ENCODE data around the gene DNAAF6.
"Not testable (repeated sequence)": the region's sequence is repeated elsewhere in the genome, so short reads cannot be mapped to it uniquely, and the experiment has no call there.

The DNAAF6 gene

DNA sequence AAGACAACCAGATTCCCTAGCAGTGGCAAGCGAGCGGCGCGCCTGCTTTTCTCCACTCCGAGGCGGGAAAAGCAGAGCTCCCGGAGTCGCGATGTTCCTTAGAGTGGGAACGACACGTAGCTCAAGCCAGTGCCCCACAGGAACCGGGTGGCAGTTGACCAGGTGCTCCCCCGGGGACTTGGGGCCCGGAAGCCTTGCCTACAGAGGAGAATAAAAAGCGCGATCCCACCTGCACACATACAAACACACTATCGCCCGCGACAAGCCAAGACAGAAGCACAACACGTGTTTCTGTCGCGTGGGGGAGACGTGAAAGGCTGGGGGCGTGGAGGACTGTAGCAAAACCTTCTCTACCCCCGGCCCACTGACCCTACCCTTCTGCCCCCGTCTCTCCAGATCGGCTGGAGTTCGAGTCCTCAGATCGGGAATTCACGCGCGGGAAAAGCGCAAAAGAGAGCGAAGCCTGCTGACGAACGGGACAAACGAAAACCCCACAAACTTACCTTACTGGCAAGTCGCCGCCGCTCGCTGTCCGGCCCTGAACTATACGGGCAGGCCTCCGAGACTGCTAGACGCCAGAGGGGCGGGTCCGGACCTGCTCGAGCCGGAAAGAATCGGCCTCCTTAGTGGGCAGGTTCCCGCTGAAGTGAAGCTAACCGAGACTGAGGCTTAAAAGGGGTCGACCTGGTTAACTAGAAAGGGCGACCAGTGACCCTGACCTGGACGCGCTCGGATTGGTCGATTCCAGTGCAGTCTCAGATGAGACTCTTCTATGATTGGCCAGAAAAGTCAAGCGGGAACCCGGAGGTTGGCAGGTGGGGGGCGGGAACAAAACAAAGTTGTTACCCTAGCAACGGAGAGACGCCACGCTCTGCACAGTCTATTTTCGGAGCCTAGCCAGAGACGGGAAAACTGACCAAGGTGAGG is at the start of gene DNAAF6, which contains the start of gene NUP62CL:
TSS of gene DNAAF6 (plus strand) at position 842 of the 927 bp plus-strand sequence. CDS start 6,265 bp downstream, outside the sequence.
TSS of gene NUP62CL (minus strand) at position 664 of the 927 bp plus-strand sequence. CDS start 31,287 bp downstream, outside the sequence.
- DNase-seq = peak; percentile 12

DNA sequence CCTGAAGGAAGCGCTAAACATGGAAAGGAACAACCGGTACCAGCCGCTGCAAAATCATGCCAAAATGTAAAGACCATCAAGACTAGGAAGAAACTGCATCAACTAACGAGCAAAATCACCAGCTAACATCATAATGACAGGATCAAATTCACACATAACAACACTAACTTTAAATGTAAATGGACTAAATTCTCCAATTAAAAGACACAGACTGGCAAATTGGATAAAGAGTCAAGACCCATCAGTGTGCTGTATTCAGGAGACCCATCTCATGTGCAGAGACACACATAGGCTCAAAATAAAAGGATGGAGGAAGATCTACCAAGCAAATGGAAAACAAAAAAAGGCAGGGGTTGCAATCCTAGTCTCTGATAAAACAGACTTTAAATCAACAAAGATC is 48.8 kb upstream of the DNAAF6 start:
- not testable (repeated sequence) for DNase-seq

DNA sequence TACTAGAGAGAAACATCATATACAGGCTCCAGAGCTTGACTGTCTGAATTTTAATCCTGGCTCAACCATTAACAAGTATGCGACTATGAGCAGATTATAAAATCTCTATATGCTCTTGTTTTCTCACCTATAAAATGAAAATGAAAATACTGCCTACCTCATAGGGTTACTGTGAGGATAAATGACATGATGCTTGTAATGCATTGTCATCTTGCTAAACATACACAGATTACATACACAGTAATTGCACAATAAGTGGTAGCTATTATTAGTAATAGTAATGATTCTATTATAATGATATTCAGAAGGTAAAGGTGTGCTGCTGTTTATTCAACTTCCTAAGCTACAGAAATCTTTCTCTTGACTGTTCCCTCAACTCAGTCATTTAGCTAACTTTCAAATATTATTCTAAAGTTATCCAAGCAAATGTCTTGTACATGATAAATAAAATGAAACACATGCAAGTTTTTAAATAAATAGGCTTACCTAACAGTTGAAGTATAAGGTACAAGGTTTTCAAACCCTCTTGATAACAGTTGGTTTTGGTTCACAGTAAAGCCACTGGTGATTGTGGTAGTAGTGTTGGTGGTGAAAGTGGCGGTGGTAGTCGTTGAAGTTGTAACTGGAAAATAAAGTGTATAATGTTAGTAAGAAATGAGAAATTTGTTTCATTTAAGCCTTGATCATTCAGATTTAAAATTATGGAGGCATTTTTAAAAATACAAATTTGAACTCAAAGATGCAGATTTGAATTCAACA is 39.1 kb upstream of the DNAAF6 start:
- DNase-seq = no peak

DNA sequence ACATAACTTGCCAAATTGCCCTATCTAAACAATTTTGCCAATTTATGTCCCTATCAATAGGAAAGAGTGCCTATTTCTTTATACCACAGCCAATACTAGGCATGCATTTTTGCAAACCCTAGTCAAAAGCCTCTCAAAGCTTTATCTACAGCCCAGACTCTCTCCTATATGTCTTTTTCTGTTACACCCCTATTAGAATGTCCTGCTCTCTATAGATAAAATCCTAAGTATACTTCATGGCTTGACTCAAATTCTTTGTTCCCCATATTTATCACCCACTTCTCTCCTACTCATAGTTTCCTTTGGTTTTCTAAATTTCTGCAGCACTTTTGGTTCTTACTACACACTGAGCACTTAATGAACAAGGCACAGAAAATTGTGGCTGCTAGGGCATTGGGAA is 38.2 kb upstream of the DNAAF6 start:
- no peak for DNase-seq

DNA sequence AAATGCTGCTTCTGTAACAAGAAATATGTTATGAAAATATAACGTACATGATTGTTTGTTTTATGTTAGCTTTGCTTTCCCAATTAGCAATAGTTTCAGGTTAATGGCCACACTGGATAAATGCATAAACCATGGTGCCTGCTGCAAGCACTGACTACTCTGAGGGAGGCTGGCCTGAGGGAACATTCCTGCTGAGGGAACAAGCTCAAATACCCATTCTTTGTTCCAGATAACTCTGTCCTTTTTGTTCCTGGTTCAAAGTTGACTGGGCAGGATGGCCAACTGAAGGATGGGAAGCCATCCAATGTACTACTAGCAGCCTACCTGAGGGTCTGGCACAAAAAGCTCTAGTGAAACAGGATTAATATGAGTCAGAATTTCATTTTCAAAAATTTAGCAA is 37.7 kb upstream of the DNAAF6 start:
- no peak for DNase-seq

DNA sequence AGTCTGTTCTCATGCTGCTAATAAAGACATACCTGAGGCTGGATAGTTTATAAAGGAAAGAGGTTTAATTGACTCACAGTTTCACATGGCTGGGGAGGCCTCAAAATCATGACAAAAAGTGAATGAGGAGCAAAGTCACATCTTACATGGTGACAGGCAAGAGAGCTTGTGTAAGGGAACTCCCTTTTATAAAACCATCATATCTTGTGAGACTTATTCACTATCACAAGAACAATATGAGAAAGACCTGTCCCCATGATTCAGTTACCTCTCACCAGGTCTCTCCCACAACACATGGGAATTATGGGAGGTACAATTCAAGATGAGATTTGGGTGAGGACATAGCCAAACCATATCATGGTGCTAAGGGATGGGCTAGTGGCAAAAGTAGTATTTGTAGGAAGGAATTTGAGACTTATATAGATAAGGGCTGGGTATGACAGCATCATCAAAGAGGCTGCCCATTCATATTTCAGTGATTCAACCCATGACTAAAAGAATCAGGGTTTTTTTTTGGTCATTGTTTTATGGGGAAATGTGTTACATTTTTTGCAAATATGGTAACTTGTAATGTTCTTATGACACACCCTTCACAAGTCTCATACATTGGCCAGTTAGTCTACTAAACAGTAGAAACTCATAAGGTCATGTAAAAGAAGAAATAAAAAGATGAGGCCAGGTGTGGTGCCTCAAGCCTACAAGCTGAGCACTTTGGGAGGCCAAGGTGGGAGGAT is 34.9 kb upstream of the DNAAF6 start:
- no peak for DNase-seq

DNA sequence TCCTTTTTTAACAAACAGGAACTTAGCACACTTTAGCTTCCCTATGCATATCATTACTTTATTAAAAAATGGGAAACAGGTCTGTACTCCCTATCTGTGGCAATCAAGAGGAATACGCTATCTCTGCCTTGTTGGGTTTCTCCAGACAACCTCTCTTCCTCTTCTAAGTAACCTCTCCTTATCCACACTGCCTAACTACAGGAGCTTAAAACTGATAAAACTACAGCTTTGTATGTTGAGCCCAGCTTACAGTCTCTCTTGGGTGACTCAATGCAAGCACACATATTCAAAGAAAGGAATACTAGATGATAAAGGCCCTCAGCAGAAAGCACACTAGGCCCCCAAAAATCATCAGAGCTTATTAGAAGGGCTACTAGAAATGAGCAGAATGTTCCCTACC is 9.1 kb upstream of the DNAAF6 start:
- no peak for DNase-seq

DNA sequence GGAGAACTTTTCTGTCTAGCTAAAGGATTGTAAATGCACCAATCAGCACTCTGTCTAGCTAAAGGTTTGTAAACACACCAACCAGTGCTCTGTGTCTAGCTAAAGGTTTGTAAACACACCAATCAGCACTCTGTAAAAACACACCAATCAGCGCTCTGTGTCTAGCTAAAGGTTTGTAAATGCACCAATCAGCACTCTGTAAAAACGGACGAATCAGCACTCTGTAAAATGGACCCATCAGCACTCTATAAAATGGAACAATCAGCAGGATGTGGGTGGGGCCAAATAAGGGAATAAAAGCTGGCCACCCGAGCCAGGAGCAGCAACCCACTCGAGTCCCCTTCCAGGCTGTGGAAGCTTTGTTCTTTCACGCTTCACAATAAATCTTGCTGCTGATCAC is 8.3 kb upstream of the DNAAF6 start:
- not testable (repeated sequence) for DNase-seq

DNA sequence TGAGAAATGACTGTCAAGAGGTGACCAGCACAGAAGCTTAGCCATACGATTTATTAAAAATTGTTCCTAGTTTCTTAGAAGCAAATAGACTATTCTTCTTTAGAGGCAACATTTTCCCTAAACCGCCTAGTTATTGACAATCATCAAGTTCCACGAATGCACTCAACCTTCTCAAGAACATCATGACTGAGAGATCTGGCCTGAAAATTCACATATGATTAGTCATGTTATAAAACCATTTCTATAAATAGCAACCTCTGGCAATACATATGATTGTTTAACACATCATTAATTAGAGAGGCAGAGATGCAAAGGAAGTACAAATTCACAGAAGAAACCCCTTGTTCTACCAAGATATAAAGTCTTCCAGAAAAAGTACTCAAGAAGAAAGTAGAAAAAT is 6.9 kb upstream of the DNAAF6 start:
- DNase-seq = no peak

DNA sequence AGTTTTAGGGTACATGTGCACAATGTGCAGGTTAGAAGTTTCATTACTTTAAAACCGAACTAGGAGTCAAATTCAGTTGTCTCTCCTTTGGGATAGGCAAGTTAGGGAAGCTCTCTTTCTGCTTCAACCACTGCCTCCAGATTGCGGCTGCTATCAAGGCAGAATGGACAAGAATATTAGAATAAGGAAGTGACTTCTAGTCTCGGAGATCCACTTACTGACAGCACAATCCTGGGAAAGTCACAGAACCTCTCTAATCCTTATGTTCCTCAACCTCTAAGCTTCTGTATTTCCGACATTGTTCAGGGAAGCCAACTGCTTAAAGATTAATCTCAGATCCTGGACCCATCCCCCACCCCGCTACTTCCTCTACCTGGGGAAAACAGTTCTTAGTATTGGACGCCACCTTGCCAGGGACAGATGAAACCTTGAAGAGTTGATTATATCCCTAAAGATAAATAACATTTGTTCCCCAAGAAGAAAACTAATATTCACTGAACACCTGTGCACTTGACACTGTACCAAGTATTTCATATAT is 2.3 kb upstream of the DNAAF6 start:
- DNase-seq = no peak

DNA sequence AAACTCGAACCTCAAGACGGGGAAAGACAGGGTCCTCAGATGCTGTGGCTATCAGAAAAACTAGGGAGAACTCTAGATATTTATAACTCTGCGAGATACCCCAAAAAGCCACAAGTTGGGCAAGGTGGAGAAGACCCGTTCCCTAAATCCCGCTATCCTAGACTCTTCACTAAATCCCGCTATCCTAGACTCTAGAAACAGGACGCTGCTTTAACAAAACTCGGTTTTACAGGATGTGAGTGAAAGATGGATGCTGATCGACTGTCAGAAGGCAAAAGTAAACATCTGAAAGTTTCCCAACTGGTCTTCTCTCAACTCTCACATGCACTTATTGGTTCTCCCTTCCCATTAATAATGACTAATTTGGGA is 270 bp downstream of the DNAAF6 start:
- DNase-seq = no peak

DNA sequence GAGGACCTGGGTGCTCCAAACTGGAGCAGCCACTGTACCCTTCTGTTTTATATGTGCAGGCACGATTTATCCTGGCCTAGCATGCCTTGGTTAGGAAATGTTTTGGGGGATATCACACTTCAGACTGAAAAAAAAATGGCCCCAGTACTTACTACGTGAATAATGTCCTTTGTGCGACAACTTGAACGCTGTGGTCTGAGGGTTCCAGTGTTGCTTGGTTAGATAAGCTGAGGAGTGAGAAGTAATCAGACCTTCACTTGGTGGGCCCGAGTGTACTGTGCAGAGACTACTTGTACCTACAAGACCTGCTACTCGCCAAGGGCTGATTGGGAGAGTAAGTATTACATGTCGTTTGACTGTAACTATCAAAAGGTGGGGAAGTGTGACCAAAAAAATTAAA is 678 bp downstream of the DNAAF6 start:
- no peak for DNase-seq

DNA sequence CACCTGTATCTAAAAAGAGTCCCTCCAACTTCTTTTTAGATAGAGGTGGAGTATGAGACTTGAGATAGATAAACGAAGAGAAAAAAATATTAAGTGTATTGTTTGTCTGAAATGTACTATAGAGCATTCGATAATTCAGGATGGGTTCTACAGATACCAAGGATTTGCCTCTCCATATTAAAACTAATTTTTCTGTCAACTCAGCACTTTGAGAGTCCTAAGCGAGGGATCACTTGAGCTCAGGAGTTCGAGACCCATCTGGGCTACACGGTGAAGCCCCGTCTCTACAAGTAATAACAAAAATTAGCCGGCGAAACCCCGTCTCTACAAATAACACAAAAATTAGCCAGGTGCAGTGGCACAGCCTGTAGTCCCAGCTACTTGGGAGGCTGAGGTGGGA is 1.5 kb downstream of the DNAAF6 start:
- no peak for DNase-seq

DNA sequence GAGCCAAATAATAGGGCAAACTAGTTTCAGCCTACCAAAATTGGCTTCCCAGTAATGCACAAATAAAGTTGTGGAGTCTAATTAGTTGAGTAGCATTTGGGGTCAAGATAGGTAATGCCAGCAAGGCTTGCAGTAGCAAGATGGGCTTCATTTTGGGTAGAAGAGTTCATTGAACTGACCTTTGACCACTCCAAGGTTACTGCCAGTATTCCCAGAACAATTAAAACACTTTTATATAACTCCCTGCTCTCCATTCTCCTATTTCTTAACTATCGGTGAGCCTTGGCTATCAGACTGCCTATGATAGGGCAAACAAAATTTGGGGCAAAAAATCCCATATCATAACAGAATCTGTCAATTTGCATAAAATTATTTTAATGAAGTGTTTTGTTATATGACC is 7.1 kb downstream of the DNAAF6 start:
- DNase-seq = no peak

DNA sequence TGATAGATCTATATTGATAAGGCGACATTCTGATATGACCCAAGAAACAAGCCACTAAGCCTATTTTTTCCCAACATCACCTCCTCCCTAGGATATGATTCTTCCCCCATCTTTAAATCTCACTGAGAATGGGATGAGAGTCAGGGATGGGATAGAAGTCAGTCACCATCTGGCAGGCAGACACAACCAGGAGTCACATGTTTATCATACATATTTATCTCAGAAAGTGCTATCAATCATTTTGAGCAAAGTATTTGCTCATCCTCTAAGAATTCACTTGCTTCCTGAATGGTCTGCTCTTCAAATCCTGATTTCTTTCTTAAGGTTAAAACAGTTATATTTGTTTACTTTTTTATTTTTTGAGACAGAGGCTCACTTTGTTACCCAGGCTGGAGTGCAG is 20.3 kb downstream of the DNAAF6 start:
- DNase-seq = no peak

DNA sequence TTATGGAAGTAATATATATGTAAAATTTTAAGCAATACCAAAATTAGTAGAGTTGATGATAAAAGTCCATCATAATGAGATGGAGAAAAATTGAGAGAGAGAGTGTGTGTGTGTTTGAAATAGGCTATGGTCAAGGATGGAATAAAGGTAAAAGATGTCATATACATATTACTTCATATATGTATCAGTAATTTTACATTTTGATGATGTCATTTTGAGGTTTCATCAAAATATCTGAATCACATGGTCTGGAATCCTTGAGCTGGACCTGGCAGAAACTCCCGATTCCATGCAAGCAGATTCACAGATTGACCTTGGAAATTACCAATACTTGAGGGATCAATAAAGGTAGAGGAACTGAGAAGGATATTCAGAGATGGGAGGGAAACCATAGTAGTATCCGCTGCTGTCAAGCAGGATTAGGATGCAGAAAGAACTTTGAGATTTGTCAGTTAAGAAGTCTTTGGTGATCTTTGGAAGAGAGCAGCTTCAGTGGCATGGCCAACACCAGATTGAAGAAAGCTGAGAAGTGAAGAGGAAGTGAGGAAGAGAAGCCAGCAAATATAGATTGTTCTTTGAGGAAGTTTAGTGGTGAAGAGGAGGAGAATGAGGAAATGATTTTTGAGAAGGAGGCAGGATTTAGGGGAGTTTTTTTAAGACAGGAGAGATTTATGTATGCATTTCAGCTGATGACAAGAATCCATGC is 21.5 kb downstream of the DNAAF6 start:
- DNase-seq = no peak

DNA sequence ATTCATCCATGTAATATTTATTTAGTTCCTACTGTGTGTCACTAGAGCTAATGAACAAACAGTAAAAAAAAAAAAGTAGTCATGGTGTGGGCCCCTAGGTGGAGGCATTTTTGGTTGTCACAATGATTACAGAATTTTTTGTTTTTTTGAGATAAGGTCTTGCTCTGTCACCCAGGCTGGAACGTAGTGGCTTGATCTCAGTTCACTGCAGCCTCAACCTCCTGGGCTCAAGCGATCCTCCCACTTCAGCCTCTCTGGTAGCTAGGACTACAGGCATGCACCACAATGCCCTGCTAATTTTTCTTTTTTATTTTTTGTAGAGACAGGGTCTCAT is 22.0 kb downstream of the DNAAF6 start:
- no peak for DNase-seq

DNA sequence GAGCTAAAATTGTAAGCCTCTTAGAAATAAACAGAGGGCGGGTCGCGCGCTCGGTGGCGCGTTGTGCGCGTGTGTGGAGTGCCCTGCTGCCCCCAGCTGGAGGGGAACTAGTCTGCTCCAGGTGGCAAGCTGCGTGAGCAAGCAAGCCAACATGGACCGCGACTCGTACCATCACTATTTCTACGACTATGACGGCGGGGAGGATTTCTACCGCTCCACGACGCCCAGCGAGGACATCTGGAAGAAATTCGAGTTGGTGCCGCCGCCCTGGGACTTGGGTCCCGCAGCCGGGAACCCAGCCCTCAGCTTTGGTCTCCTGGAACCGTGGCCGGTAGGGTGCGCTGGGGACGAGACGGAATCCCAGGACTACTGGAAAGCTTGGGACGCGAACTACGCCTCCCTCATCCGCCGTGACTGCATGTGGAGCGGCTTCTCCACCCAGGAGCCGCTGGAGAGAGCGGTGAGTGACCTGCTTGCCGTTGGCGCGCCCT is 66.1 kb downstream of the DNAAF6 start:
- DNase-seq = no peak

DNA sequence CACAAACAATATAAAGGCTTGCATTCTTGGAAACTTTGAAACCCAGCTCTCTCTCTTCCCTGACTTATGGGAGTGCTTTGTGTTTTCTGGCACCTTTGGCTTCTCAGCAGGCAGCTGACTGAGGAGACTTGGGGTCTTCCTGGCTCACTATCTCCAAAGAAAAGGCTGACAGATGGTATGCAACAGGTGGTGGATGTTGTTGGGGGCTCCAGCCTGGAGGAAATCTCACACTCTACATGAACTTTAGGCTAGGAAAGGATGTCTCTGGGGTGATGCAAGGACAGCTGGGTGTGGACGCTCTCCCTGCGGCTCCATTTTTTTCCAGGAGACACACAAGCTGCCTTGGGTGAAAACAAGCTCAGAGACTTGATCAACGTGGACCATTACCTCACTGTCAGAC is 67.4 kb downstream of the DNAAF6 start:
- DNase-seq = no peak

DNA sequence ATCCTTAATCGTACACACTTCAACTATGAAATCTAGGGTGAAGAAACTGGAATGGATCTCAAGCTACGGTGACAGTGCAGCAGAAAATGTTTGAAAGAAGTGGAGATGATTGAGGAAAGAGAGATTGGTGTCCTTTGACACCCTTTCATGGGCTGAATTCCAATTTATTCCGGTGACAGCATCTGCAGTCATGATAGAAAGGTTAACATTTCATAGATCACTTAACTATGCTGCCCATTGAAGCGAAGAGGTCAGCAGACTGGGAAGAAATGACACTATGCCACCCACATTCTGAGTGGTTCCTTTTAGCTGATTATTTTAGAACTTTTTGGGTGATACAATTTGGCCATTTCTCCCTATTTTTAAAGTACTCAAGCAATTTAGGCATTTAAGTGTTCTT is 82.3 kb downstream of the DNAAF6 start:
- no peak for DNase-seq

DNA sequence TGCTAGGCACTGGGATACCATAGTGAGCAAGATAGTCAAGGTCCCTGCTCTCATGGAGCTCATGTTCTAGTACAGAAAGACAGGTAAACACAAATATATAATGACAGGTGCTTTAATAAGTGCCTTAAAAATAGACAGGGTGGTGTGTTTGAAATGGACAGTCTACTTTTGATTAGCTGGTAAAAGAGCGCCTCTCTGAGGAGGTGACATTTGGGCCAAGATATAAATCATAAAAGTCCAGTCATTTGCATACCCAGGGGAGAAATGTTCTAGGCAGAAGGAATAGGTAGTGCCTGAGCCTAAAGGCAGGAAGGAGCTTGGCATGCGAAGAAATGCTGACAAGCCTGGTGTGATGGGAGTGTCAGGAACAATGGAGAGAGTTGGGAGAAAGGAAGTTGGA is 83.6 kb downstream of the DNAAF6 start:
- DNase-seq = no peak

DNA sequence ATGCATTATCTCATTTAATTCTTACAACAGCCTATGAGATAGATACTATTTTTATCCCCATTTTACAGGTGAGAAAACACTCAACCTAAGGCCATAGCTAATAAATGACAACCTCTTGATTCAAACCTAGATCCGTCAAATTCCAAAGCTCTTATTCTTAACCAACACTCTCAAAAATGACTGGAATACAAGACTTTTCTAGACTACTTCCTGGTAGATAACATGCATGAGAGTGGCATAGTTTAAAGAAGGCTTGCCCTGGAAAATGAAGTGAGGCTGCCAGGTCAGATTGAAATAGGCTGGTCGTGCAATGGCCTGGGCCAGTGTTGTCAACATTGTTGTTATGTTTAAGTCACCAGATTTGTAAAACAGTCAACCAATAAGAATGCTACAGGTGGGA is 86.6 kb downstream of the DNAAF6 start:
- DNase-seq = no peak
